ENCODE data around the gene IER3IP1.
"Not testable (repeated sequence)": the region's sequence is repeated elsewhere in the genome, so short reads cannot be mapped to it uniquely, and the experiment has no call there.

IER3IP1 gene

GRCh38 chr18:47187721-47188120 is 11.6 kb upstream of the IER3IP1 start:
- no peak overlapping the region for H2BK5ac ChIP-seq (ENCODE audit: low read length)
- peaks cover 7 to 10% of the 10 kb centered on the region in 2 donors for H3K9me3 ChIP-seq (replicated peaks in 1 of 2; ENCODE audit: control insufficient read depth in 2 of 2, insufficient read depth in 1 of 2, low read depth in 1 of 2, low read length in 2 of 2)
- no peak overlapping the region for H3K4ac ChIP-seq (ENCODE audit: low read length)
- no peak for DNase-seq (ENCODE audit: low spot score)
- H4K91ac ChIP-seq (ENCODE audit: low read depth, low read length, poor library complexity): no peak overlapping the region
- H3K36me3 ChIP-seq (replicated peaks in 1 of 2; ENCODE audit: control insufficient read depth in 2 of 2, insufficient read depth in 2 of 2, low read length in 2 of 2): no peaks in the 10 kb centered on the region
- H3K27me3 ChIP-seq (ENCODE audit: control insufficient read depth in 3 of 3, insufficient read depth in 3 of 3, low read depth in 1 of 3, low read length in 3 of 3): peaks cover 0 to 5% (median 0%) of the 10 kb centered on the region in 3 experiments
- H4K8ac ChIP-seq (ENCODE audit: low read depth, low read length): no peak overlapping the region
- no peak overlapping the region for H3K27ac ChIP-seq (replicated peaks; ENCODE audit: low read length)
- H2BK12ac ChIP-seq (ENCODE audit: low read length): no peak overlapping the region
- no peak overlapping the region for H2BK15ac ChIP-seq (ENCODE audit: low read length)
- no CpG with 5 or more reads among the region's 7 CpGs for WGBS, 2 donors (ENCODE audit: extremely low coverage in 2 of 2, insufficient read length in 2 of 2, insufficient replicate concordance in 1 of 2)
- H3K14ac ChIP-seq (ENCODE audit: low read length): no peak overlapping the region
- H3K23ac ChIP-seq (ENCODE audit: low read depth, low read length, poor library complexity): no peak overlapping the region
- no peak overlapping the region for H2BK120ac ChIP-seq (ENCODE audit: low read depth, low read length)
- H3K18ac ChIP-seq (ENCODE audit: low read length): no peak overlapping the region
- no peak overlapping the region for H2AK5ac ChIP-seq (ENCODE audit: low read depth, low read length)
- no peak overlapping the region for H3K9ac ChIP-seq (ENCODE audit: low read depth, low read length, poor library complexity)
- H3K4me3 ChIP-seq (ENCODE audit: low read length in 2 of 2): no peak overlapping the region
- no peaks in the 10 kb centered on the region for H3K4me1 ChIP-seq (ENCODE audit: control insufficient read depth in 2 of 2, insufficient read depth in 1 of 2, low read depth in 1 of 2, low read length in 2 of 2)
- no peak overlapping the region for H2AFZ ChIP-seq (ENCODE audit: low read length)
- no peaks in the 10 kb centered on the region for H3K79me1 ChIP-seq (ENCODE audit: low read depth, low read length)
- no peak overlapping the region for H3K4me2 ChIP-seq (ENCODE audit: insufficient read depth, low read length, poor library complexity, severe bottlenecking)

GRCh38 chr18:47184419-47185050 is 8.4 kb upstream of the IER3IP1 start:
- H4K8ac ChIP-seq (ENCODE audit: low read depth, low read length): no peak overlapping the region
- no CpG with 5 or more reads among the region's 5 CpGs for WGBS, 2 donors (ENCODE audit: extremely low coverage in 2 of 2, insufficient read length in 2 of 2, insufficient replicate concordance in 1 of 2)
- H3K4me2 ChIP-seq (ENCODE audit: insufficient read depth, low read length, poor library complexity, severe bottlenecking): no peak overlapping the region
- peaks cover 7 to 10% of the 10 kb centered on the region in 2 donors for H3K9me3 ChIP-seq (replicated peaks in 1 of 2; ENCODE audit: control insufficient read depth in 2 of 2, insufficient read depth in 1 of 2, low read depth in 1 of 2, low read length in 2 of 2)
- H3K27ac ChIP-seq (replicated peaks; ENCODE audit: low read length): no peak overlapping the region
- no peaks in the 10 kb centered on the region for H3K4me1 ChIP-seq (ENCODE audit: control insufficient read depth in 2 of 2, insufficient read depth in 1 of 2, low read depth in 1 of 2, low read length in 2 of 2)
- H2AK5ac ChIP-seq (ENCODE audit: low read depth, low read length): no peak overlapping the region
- no peak overlapping the region for H3K14ac ChIP-seq (ENCODE audit: low read length)
- H3K9ac ChIP-seq (ENCODE audit: low read depth, low read length, poor library complexity): no peak overlapping the region
- no peaks in the 10 kb centered on the region for H3K36me3 ChIP-seq (replicated peaks in 1 of 2; ENCODE audit: control insufficient read depth in 2 of 2, insufficient read depth in 2 of 2, low read length in 2 of 2)
- no peak overlapping the region for H3K4ac ChIP-seq (ENCODE audit: low read length)
- H3K4me3 ChIP-seq (ENCODE audit: low read length in 2 of 2): no peak overlapping the region
- no peak overlapping the region for H4K91ac ChIP-seq (ENCODE audit: low read depth, low read length, poor library complexity)
- no peak overlapping the region for H2BK15ac ChIP-seq (ENCODE audit: low read length)
- no peak overlapping the region for H2BK12ac ChIP-seq (ENCODE audit: low read length)
- H2BK120ac ChIP-seq (ENCODE audit: low read depth, low read length): no peak overlapping the region
- DNase-seq (ENCODE audit: low spot score): no peak
- no peak overlapping the region for H3K23ac ChIP-seq (ENCODE audit: low read depth, low read length, poor library complexity)
- peaks cover 0 to 19% (median 0%) of the 10 kb centered on the region in 3 experiments for H3K27me3 ChIP-seq (ENCODE audit: control insufficient read depth in 3 of 3, insufficient read depth in 3 of 3, low read depth in 1 of 3, low read length in 3 of 3)
- no peak overlapping the region for H2AFZ ChIP-seq (ENCODE audit: low read length)
- H3K18ac ChIP-seq (ENCODE audit: low read length): no peak overlapping the region
- no peak overlapping the region for H2BK5ac ChIP-seq (ENCODE audit: low read length)
- H3K79me1 ChIP-seq (ENCODE audit: low read depth, low read length): no peaks in the 10 kb centered on the region

GRCh38 chr18:47182156-47182555 is 6.0 kb upstream of the IER3IP1 start:
- not testable (repeated sequence) for DNase-seq (ENCODE audit: low spot score); H4K91ac ChIP-seq (ENCODE audit: low read depth, low read length, poor library complexity); H3K36me3 ChIP-seq (replicated peaks in 1 of 2; ENCODE audit: control insufficient read depth in 2 of 2, insufficient read depth in 2 of 2, low read length in 2 of 2); H3K4ac ChIP-seq (ENCODE audit: low read length); H2AFZ ChIP-seq (ENCODE audit: low read length); H2BK120ac ChIP-seq (ENCODE audit: low read depth, low read length); H3K9ac ChIP-seq (ENCODE audit: low read depth, low read length, poor library complexity); H2BK15ac ChIP-seq (ENCODE audit: low read length); H2BK12ac ChIP-seq (ENCODE audit: low read length); H3K18ac ChIP-seq (ENCODE audit: low read length); H4K8ac ChIP-seq (ENCODE audit: low read depth, low read length); H3K14ac ChIP-seq (ENCODE audit: low read length); H2BK5ac ChIP-seq (ENCODE audit: low read length); H3K27ac ChIP-seq (replicated peaks; ENCODE audit: low read length); H3K23ac ChIP-seq (ENCODE audit: low read depth, low read length, poor library complexity); H3K4me2 ChIP-seq (ENCODE audit: insufficient read depth, low read length, poor library complexity, severe bottlenecking); H3K79me1 ChIP-seq (ENCODE audit: low read depth, low read length); H2AK5ac ChIP-seq (ENCODE audit: low read depth, low read length); H3K4me3 ChIP-seq (ENCODE audit: low read length in 2 of 2); H3K4me1 ChIP-seq (ENCODE audit: control insufficient read depth in 2 of 2, insufficient read depth in 1 of 2, low read depth in 1 of 2, low read length in 2 of 2)
- H3K9me3 ChIP-seq (replicated peaks in 1 of 2; ENCODE audit: control insufficient read depth in 2 of 2, insufficient read depth in 1 of 2, low read depth in 1 of 2, low read length in 2 of 2): peaks cover 7 to 10% of the 10 kb centered on the region in 2 donors
- WGBS, 2 donors (ENCODE audit: extremely low coverage in 2 of 2, insufficient read length in 2 of 2, insufficient replicate concordance in 1 of 2): no CpG with 5 or more reads among the region's 5 CpGs
- peaks cover 0 to 16% (median 0%) of the 10 kb centered on the region in 3 experiments for H3K27me3 ChIP-seq (ENCODE audit: control insufficient read depth in 3 of 3, insufficient read depth in 3 of 3, low read depth in 1 of 3, low read length in 3 of 3)

- Histone ChIP-seq H3K79me1 (ENCODE audit: low read depth, low read length) (no peaks in the 10 kb centered on the region), H2BK120ac (ENCODE audit: low read depth, low read length) (no peak overlapping the region), H3K23ac (ENCODE audit: low read depth, low read length, poor library complexity) (no peak overlapping the region), H3K18ac (ENCODE audit: low read length) (no peak overlapping the region), H4K91ac (ENCODE audit: low read depth, low read length, poor library complexity) (no peak overlapping the region), H3K27me3 (ENCODE audit: control insufficient read depth in 3 of 3, insufficient read depth in 3 of 3, low read depth in 1 of 3, low read length in 3 of 3) (peaks cover 0 to 16% (median 0%) of the 10 kb centered on the region in 3 experiments), H3K9ac (ENCODE audit: low read depth, low read length, poor library complexity) (no peak overlapping the region), H3K9me3 (replicated peaks in 1 of 2; ENCODE audit: control insufficient read depth in 2 of 2, insufficient read depth in 1 of 2, low read depth in 1 of 2, low read length in 2 of 2) (peaks cover 7 to 10% of the 10 kb centered on the region in 2 donors), H3K4me3 (ENCODE audit: low read length in 2 of 2) (no peak overlapping the region), H3K27ac (replicated peaks; ENCODE audit: low read length) (no peak overlapping the region), H3K4me2 (ENCODE audit: insufficient read depth, low read length, poor library complexity, severe bottlenecking) (no peak overlapping the region), H4K8ac (ENCODE audit: low read depth, low read length) (no peak overlapping the region), H2AFZ (ENCODE audit: low read length) (no peak overlapping the region), H3K4ac (ENCODE audit: low read length) (no peak overlapping the region), H2BK15ac (ENCODE audit: low read length) (no peak overlapping the region), H3K14ac (ENCODE audit: low read length) (no peak overlapping the region), H2AK5ac (ENCODE audit: low read depth, low read length) (no peak overlapping the region), H2BK5ac (ENCODE audit: low read length) (no peak overlapping the region), H3K36me3 (replicated peaks in 1 of 2; ENCODE audit: control insufficient read depth in 2 of 2, insufficient read depth in 2 of 2, low read length in 2 of 2) (no peaks in the 10 kb centered on the region), H3K4me1 (ENCODE audit: control insufficient read depth in 2 of 2, insufficient read depth in 1 of 2, low read depth in 1 of 2, low read length in 2 of 2) (no peaks in the 10 kb centered on the region), H2BK12ac (ENCODE audit: low read length) (no peak overlapping the region)
- no peak for DNase-seq (ENCODE audit: low spot score)
- WGBS, 2 donors (ENCODE audit: extremely low coverage in 2 of 2, insufficient read length in 2 of 2, insufficient replicate concordance in 1 of 2): no CpG with 5 or more reads among the region's 3 CpGs
Observed at GRCh38 chr18:47180765-47181164, 4.6 kb upstream of the IER3IP1 start.
